Panc1 (cell line): ENCODE measurements around the gene KRT35. TPM values are rescaled to one million over a fixed set of nuclear protein-coding genes. Genes with fewer than 3 reads are reported as not detected.

Experiments
- ATAC-seq: fragments of 200-7000 bp; cut with Tn5 transposase; 2 replicates; pipeline ENCODE4 v1.9.1; 2020; ENCODE audit warnings: mild to moderate bottlenecking, moderate library complexity
- BruUV-seq: library from RNA; stranded (reverse); fragments of 400-500 nt; replicated peaks from 2 replicates; lab custom pipeline; 2021; lab: Mats Ljungman, UMichigan
- CTCF ChIA-PET: fragments of 300-600 bp; sonication (Branson Sonifier 250); formaldehyde crosslinking; loops from one replicate; lab custom pipeline; 2022; ENCODE audit warnings: antibody characterized with exemption; lab: Charles Lee
- POLR2A ChIA-PET: fragments of 300-600 bp; sonication (Branson Sonifier 250); formaldehyde crosslinking; loops from one replicate; lab custom pipeline; 2022; ENCODE audit warnings: antibody characterized with exemption; lab: Charles Lee
- DNase-seq: peaks from one replicate; pipeline ENCODE4 v3.0.0-alpha.2; 2010; ENCODE audit warnings: low read depth, low spot score
- H3K27ac ChIP-seq: 2 replicates; pipeline ENCODE4 v1.5.1; 2011; ENCODE audit warnings: mild to moderate bottlenecking, low read length, inconsistent platforms
- H3K27me3 ChIP-seq: fragments of 200-500 bp; sonication (Bioruptor generic); 2 replicates; pipeline ENCODE4 v1.6.0; 2014; ENCODE audit warnings: low read length, inconsistent platforms; ENCODE audit not compliant: control insufficient read depth, insufficient read depth
- H3K36me3 ChIP-seq: fragments of 200-500 bp; sonication (Bioruptor generic); 2 replicates; pipeline ENCODE4 v1.5.1; 2014; ENCODE audit warnings: inconsistent platforms, mild to moderate bottlenecking, low read length, moderate library complexity; ENCODE audit not compliant: control insufficient read depth, insufficient read depth
- H3K4me1 ChIP-seq: 2 replicates; pipeline ENCODE4 v1.5.1; 2011; ENCODE audit warnings: inconsistent platforms, mild to moderate bottlenecking, low read length, moderate library complexity; ENCODE audit not compliant: control insufficient read depth, insufficient read depth
- H3K4me3 ChIP-seq, 2 experiments: 2 replicates each; pipeline ENCODE4 v1.5.1; 2011 to 2012; ENCODE audit warnings: low read depth in 2 of 2, low read length in 2 of 2, mild to moderate bottlenecking in 2 of 2, inconsistent platforms in 1 of 2, moderate library complexity in 1 of 2
- H3K9me3 ChIP-seq: fragments of 200-500 bp; sonication (Bioruptor generic); 2 replicates; pipeline ENCODE4 v1.5.1; 2014; ENCODE audit warnings: low read depth, mild to moderate bottlenecking, inconsistent platforms, low read length, moderate library complexity; ENCODE audit not compliant: control insufficient read depth, insufficient read depth
- POLR2AphosphoS5 ChIP-seq: IDR thresholded peaks from 2 replicates; pipeline ENCODE4 v1.6.1; 2012; ENCODE audit warnings: mild to moderate bottlenecking, low read depth, low read length, moderate library complexity
- SIN3A ChIP-seq: IDR thresholded peaks from 2 replicates; pipeline ENCODE4 v1.6.1; 2012; ENCODE audit warnings: low read depth, mild to moderate bottlenecking, low read length, moderate library complexity, borderline replicate concordance; ENCODE audit not compliant: insufficient read depth
- TCF7L2 ChIP-seq: IDR thresholded peaks from 2 replicates; pipeline ENCODE4 v1.6.1; 2011; ENCODE audit warnings: mild to moderate bottlenecking, low read depth, low read length, inconsistent platforms
- in situ Hi-C: cut with HindIII; loops from 2 replicates; pipeline ENCODE4 v1.10.0; 2016; ENCODE audit warnings: low sequenced_read_pairs, low pct_unique_long_range_greater_than_20kb
- intact Hi-C: fragments of 100-400 bp; cut with micrococcal nuclease; formaldehyde crosslinking; loops from one replicate; pipeline ENCODE4 v1.10.0; 2022; ENCODE audit not compliant: unreplicated experiment
- total RNA-seq: library from RNA; stranded (reverse); gene quantifications from one replicate; pipeline ENCODE4 v1.2.1, GENCODE V29; 2021; ENCODE audit not compliant: unreplicated experiment
- TF ChIP-seq, protein P1 (sequence below): fragments of 450-650 bp; IDR thresholded peaks from 2 replicates; pipeline ENCODE4 v1.5.1; 2017; ENCODE audit warnings: mild to moderate bottlenecking
- TF ChIP-seq, protein P2 (sequence below), 2 experiments: IDR thresholded peaks; 2 replicates each; pipeline ENCODE4 v1.6.1; 2011 to 2012; ENCODE audit warnings: low read depth in 2 of 2, control low read depth in 1 of 2, low read length in 1 of 2, mild to moderate bottlenecking in 1 of 2, moderate library complexity in 1 of 2; ENCODE audit not compliant: insufficient read depth in 1 of 2

KRT35 gene
- total RNA-seq, 1 experiment from 2014 or later = not detected

DNA sequence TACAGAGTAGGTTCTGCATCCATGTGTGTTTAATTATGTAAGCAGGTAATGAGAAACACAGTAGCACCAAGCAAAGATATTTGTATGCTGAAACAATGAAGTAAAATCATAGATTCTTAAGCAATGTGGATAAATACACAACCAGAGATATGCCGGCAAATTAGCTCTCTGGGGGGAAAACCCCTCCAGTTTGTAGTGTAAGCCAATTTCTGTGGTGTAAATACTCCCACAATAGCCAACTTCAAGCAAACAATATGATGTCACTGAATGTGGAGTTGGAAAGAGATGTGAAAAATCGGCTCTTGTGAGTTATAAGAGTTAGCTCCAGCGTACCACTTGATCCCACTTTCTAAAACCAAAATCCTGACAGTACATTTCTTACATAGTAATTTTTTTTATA, 36.3 kb downstream of the KRT35 start:
- Histone ChIP-seq H3K27me3 (no peaks in the 10 kb centered on the region), H3K27ac (no peak overlapping the region), H3K36me3 (no peaks in the 10 kb centered on the region), H3K4me1 (no peaks in the 10 kb centered on the region), H3K9me3 (no peaks in the 10 kb centered on the region), H3K4me3 (no peak overlapping the region)
- ATAC-seq (no peak), DNase-seq (no peak)
- ChIA-PET CTCF (no interaction called here), POLR2A (no interaction called here)
- TF ChIP-seq, protein P1, sequence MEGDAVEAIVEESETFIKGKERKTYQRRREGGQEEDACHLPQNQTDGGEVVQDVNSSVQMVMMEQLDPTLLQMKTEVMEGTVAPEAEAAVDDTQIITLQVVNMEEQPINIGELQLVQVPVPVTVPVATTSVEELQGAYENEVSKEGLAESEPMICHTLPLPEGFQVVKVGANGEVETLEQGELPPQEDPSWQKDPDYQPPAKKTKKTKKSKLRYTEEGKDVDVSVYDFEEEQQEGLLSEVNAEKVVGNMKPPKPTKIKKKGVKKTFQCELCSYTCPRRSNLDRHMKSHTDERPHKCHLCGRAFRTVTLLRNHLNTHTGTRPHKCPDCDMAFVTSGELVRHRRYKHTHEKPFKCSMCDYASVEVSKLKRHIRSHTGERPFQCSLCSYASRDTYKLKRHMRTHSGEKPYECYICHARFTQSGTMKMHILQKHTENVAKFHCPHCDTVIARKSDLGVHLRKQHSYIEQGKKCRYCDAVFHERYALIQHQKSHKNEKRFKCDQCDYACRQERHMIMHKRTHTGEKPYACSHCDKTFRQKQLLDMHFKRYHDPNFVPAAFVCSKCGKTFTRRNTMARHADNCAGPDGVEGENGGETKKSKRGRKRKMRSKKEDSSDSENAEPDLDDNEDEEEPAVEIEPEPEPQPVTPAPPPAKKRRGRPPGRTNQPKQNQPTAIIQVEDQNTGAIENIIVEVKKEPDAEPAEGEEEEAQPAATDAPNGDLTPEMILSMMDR = no peak
- TF ChIP-seq SIN3A = no peak
- no peak for TF ChIP-seq POLR2AphosphoS5
- TF ChIP-seq, protein P2, sequence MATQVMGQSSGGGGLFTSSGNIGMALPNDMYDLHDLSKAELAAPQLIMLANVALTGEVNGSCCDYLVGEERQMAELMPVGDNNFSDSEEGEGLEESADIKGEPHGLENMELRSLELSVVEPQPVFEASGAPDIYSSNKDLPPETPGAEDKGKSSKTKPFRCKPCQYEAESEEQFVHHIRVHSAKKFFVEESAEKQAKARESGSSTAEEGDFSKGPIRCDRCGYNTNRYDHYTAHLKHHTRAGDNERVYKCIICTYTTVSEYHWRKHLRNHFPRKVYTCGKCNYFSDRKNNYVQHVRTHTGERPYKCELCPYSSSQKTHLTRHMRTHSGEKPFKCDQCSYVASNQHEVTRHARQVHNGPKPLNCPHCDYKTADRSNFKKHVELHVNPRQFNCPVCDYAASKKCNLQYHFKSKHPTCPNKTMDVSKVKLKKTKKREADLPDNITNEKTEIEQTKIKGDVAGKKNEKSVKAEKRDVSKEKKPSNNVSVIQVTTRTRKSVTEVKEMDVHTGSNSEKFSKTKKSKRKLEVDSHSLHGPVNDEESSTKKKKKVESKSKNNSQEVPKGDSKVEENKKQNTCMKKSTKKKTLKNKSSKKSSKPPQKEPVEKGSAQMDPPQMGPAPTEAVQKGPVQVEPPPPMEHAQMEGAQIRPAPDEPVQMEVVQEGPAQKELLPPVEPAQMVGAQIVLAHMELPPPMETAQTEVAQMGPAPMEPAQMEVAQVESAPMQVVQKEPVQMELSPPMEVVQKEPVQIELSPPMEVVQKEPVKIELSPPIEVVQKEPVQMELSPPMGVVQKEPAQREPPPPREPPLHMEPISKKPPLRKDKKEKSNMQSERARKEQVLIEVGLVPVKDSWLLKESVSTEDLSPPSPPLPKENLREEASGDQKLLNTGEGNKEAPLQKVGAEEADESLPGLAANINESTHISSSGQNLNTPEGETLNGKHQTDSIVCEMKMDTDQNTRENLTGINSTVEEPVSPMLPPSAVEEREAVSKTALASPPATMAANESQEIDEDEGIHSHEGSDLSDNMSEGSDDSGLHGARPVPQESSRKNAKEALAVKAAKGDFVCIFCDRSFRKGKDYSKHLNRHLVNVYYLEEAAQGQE (IDR thresholded peaks at IDR 0.05; ENCODE audit: insufficient read depth in 1 of 2, low read depth in 2 of 2, low read length in 1 of 2) = no peak
- no peak for TF ChIP-seq TCF7L2
- intact Hi-C loops = loop anchor here (10.0 kb wide), 1 partner anchor 60 kb away; the partner anchor contains the start of gene KRT34
- in situ Hi-C loops = no loop called here
- no TSS peak for BruUV-seq

DNA sequence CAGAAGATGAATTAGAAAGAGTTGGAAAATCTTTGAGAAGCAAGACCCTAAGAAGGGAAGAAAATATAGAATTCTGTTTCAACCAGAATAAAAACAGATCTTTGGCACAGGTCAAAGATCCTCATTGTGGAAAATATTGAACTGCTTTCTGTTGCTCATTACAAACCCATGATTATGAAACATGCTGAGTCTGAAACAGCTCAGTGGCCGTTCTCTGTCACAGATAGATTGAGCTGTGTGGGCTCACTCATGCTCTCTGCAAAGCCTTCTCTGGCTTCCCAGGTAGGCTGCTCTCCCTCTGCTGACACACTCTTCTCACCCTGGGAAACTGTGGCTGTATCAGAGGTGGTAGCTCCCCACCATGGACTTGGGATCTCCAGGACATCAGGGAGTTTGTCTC, 36.8 kb downstream of the KRT35 start:
- DNase-seq (no peak), ATAC-seq (no peak)
- Histone ChIP-seq H3K4me1 (no peaks in the 10 kb centered on the region), H3K27ac (no peak overlapping the region), H3K36me3 (no peaks in the 10 kb centered on the region), H3K27me3 (no peaks in the 10 kb centered on the region), H3K4me3 (no peak overlapping the region), H3K9me3 (no peaks in the 10 kb centered on the region)
- in situ Hi-C loops = no loop called here
- intact Hi-C loops = loop anchor here (10.0 kb wide), 1 partner anchor 59 kb away; the partner anchor contains the start of gene KRT34
- TF ChIP-seq, protein P2 (IDR thresholded peaks at IDR 0.05; ENCODE audit: insufficient read depth in 1 of 2, low read depth in 2 of 2, low read length in 1 of 2) = no peak
- TF ChIP-seq TCF7L2 (no peak), POLR2AphosphoS5 (no peak), SIN3A (no peak)
- TF ChIP-seq, protein P1 = no peak
- POLR2A ChIA-PET = interaction anchor here (0.7 kb wide), 1 partner anchor 43 kb away, joined by 3 read pairs; no protein-coding TSS in a partner anchor
- no TSS peak for BruUV-seq
- CTCF ChIA-PET = no interaction called here
